Karpas-422 (cell line): Measurements from ENCODE around the gene EFCAB10. TPM values are rescaled to one million over a fixed set of nuclear protein-coding genes. Genes with fewer than 3 reads are reported as not detected.
"Not testable (repeated sequence)": the region's sequence is repeated elsewhere in the genome, so short reads cannot be mapped to it uniquely, and the experiment has no call there.

Experiments
- DNase-seq: peaks from one replicate; pipeline ENCODE4 v3.0.0-alpha.2; 2015
- H2AFZ ChIP-seq: fragments of 200-600 bp; sonication (generic); 2 replicates; pipeline ENCODE4 v1.6.1; 2014; ENCODE audit warnings: antibody characterized with exemption, low read length, mixed read lengths
- H3K27ac ChIP-seq: fragments of 200-600 bp; sonication (generic); 2 replicates; pipeline ENCODE4 v1.5.1; 2014; ENCODE audit warnings: mild to moderate bottlenecking, low read length, moderate library complexity
- H3K27me3 ChIP-seq: fragments of 200-600 bp; sonication (generic); 2 replicates; pipeline ENCODE4 v1.6.1; 2014; ENCODE audit warnings: low read length, mixed read lengths
- H3K36me3 ChIP-seq: fragments of 200-600 bp; sonication (generic); 2 replicates; pipeline ENCODE4 v1.6.1; 2014; ENCODE audit warnings: low read length, mixed read lengths; ENCODE audit not compliant: insufficient read depth
- H3K4me1 ChIP-seq: fragments of 200-600 bp; sonication (generic); 2 replicates; pipeline ENCODE4 v1.6.1; 2014; ENCODE audit warnings: mild to moderate bottlenecking, low read length, mixed read lengths
- H3K4me2 ChIP-seq: fragments of 200-600 bp; sonication (generic); 2 replicates; pipeline ENCODE4 v1.6.1; 2014; ENCODE audit warnings: low read length, low read depth, mild to moderate bottlenecking; ENCODE audit not compliant: poor library complexity, severe bottlenecking
- H3K4me3 ChIP-seq: fragments of 200-600 bp; sonication (generic); 2 replicates; pipeline ENCODE4 v1.5.1; 2014; ENCODE audit warnings: mild to moderate bottlenecking, antibody characterized with exemption, low read length, mixed read lengths
- H3K79me2 ChIP-seq: fragments of 200-600 bp; sonication (generic); 2 replicates; pipeline ENCODE4 v1.6.1; 2014; ENCODE audit warnings: mild to moderate bottlenecking, low read length, mixed read lengths
- H3K9ac ChIP-seq: fragments of 200-600 bp; sonication (generic); 2 replicates; pipeline ENCODE4 v1.6.0; 2014; ENCODE audit warnings: low read length
- H3K9me2 ChIP-seq: fragments of 200-600 bp; sonication (generic), shearing (Covaris generic); replicated peaks from 2 replicates; pipeline ENCODE4 v1.6.0; 2014; ENCODE audit warnings: mild to moderate bottlenecking, low read length, moderate library complexity; ENCODE audit not compliant: insufficient read depth
- H3K9me3 ChIP-seq: fragments of 300-700, 200-600 bp; sonication (generic); 2 replicates; pipeline ENCODE4 v1.6.1; 2014; ENCODE audit warnings: low read length, mixed read lengths
- H4K20me1 ChIP-seq: fragments of 200-600 bp; sonication (generic); 2 replicates; pipeline ENCODE4 v1.6.1; 2014; ENCODE audit warnings: mild to moderate bottlenecking, antibody characterized with exemption, low read length, low read depth; ENCODE audit not compliant: insufficient read depth
- total RNA-seq: library from RNA; depleted of rRNA; stranded (reverse); fragments of >200 nt; shearing (Covaris generic); gene quantifications from 2 replicates; pipeline ENCODE4 v1.2.3, GENCODE V29; 2014; ENCODE audit warnings: low replicate concordance

The EFCAB10 gene
- total RNA-seq, 1 experiment from 2014 or later = not detected

GRCh38 chr7:105602325-105603305 is 21.3 kb upstream of the EFCAB10 start:
- H4K20me1 ChIP-seq = no peaks in the 10 kb centered on the region
- no peak overlapping the region for H2AFZ ChIP-seq
- no peak overlapping the region for H3K27ac ChIP-seq
- DNase-seq = no peak
- no peak overlapping the region for H3K4me3 ChIP-seq
- no peaks in the 10 kb centered on the region for H3K4me1 ChIP-seq
- no peaks in the 10 kb centered on the region for H3K9me3 ChIP-seq
- no peaks in the 10 kb centered on the region for H3K9me2 ChIP-seq
- H3K4me2 ChIP-seq = no peak overlapping the region
- H3K9ac ChIP-seq = no peak overlapping the region
- no peaks in the 10 kb centered on the region for H3K79me2 ChIP-seq
- H3K27me3 ChIP-seq = no peaks in the 10 kb centered on the region
- H3K36me3 ChIP-seq = no peaks in the 10 kb centered on the region

GRCh38 chr7:105600720-105601550 is 19.6 kb upstream of the EFCAB10 start:
- no peak overlapping the region for H3K27ac ChIP-seq
- no peak overlapping the region for H3K9ac ChIP-seq
- no peak overlapping the region for H2AFZ ChIP-seq

GRCh38 chr7:105599551-105599950 is 18.3 kb upstream of the EFCAB10 start:
- Histone ChIP-seq H3K9me2 (no peaks in the 10 kb centered on the region), H2AFZ (no peak overlapping the region), H3K9ac (no peak overlapping the region), H3K4me1 (no peaks in the 10 kb centered on the region), H3K27ac (no peak overlapping the region), H3K36me3 (no peaks in the 10 kb centered on the region), H3K4me2 (no peak overlapping the region), H3K4me3 (no peak overlapping the region), H3K79me2 (no peaks in the 10 kb centered on the region), H3K27me3 (no peaks in the 10 kb centered on the region), H4K20me1 (no peaks in the 10 kb centered on the region), H3K9me3 (no peaks in the 10 kb centered on the region)
- no peak for DNase-seq

More at GRCh38 chr7:105600720-105601550, 19.6 kb upstream of the EFCAB10 start:
- H3K4me1 ChIP-seq = no peaks in the 10 kb centered on the region
- no peaks in the 10 kb centered on the region for H3K79me2 ChIP-seq
- no peak for DNase-seq
- H3K4me3 ChIP-seq = no peak overlapping the region
- H3K4me2 ChIP-seq = no peak overlapping the region
- no peaks in the 10 kb centered on the region for H3K9me2 ChIP-seq
- no peaks in the 10 kb centered on the region for H3K36me3 ChIP-seq
- H3K9me3 ChIP-seq = no peaks in the 10 kb centered on the region
- no peaks in the 10 kb centered on the region for H4K20me1 ChIP-seq
- H3K27me3 ChIP-seq = no peaks in the 10 kb centered on the region

GRCh38 chr7:105599080-105599479 is 17.8 kb upstream of the EFCAB10 start:
- not testable (repeated sequence) for H3K4me2 ChIP-seq, H4K20me1 ChIP-seq, H3K9ac ChIP-seq, DNase-seq, H3K9me2 ChIP-seq, H3K79me2 ChIP-seq, H3K27me3 ChIP-seq, H3K27ac ChIP-seq, H3K9me3 ChIP-seq, H3K36me3 ChIP-seq, H2AFZ ChIP-seq, H3K4me3 ChIP-seq, H3K4me1 ChIP-seq

DNA sequence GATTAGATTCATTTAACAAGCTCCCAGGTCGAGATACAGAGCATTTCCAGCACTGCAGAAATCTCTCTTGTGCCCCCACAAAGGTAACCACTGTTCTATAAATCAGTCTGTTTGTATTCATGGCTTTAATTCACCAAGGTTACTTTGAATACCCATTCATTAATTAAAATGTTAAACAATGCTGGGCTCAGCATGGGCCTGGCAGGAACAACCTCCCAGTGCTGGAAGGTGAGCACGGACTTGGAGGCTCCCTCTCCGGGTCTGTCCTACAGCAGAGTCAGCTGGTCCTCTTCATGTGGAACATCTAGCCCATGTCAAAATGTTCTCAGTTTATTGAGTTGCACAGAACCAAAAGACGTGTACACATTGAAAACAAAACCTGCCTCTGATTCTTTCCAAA is 15.6 kb upstream of the EFCAB10 start:
- H3K4me2 ChIP-seq = no peak overlapping the region
- no peak overlapping the region for H3K4me3 ChIP-seq
- H2AFZ ChIP-seq = no peak overlapping the region
- H3K27ac ChIP-seq = no peak overlapping the region
- H3K36me3 ChIP-seq = no peaks in the 10 kb centered on the region
- no peaks in the 10 kb centered on the region; the same call in 1 of the 2 replicates for H3K4me1 ChIP-seq
- H3K9me2 ChIP-seq = no peaks in the 10 kb centered on the region
- no peaks in the 10 kb centered on the region for H3K27me3 ChIP-seq
- DNase-seq = no peak
- no peaks in the 10 kb centered on the region for H3K9me3 ChIP-seq
- no peaks in the 10 kb centered on the region for H4K20me1 ChIP-seq
- H3K9ac ChIP-seq = no peak overlapping the region
- H3K79me2 ChIP-seq = no peaks in the 10 kb centered on the region

DNA sequence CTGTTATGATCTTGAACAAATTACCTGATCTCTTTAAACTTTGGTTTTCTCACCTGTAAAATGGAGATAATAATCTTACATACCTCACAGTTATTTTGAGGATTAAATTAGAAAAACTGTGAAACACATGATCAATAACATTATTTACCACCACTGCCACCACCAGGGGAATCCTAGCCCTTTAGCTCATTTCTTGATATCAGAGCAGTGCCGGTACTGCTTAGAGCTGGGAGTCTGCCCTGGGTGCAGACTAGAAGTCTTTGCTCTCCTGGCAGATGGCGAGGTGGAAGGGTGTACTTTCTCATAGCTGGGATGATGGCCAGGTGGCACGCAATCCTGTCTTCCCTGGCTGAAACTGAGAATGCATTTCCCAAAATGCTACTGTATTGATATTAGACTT is 12.7 kb upstream of the EFCAB10 start:
- H3K27me3 ChIP-seq = no peaks in the 10 kb centered on the region
- no peak overlapping the region for H3K9ac ChIP-seq
- no peak overlapping the region for H3K4me2 ChIP-seq
- H3K27ac ChIP-seq = no peak overlapping the region
- no peaks in the 10 kb centered on the region for H4K20me1 ChIP-seq
- no peak for DNase-seq
- no peaks in the 10 kb centered on the region for H3K79me2 ChIP-seq
- no peaks in the 10 kb centered on the region for H3K9me2 ChIP-seq
- no peak overlapping the region for H3K4me3 ChIP-seq
- no peaks in the 10 kb centered on the region for H3K36me3 ChIP-seq
- no peaks in the 10 kb centered on the region; the same call in 1 of the 2 replicates for H3K4me1 ChIP-seq
- no peak overlapping the region for H2AFZ ChIP-seq
- H3K9me3 ChIP-seq = no peaks in the 10 kb centered on the region

DNA sequence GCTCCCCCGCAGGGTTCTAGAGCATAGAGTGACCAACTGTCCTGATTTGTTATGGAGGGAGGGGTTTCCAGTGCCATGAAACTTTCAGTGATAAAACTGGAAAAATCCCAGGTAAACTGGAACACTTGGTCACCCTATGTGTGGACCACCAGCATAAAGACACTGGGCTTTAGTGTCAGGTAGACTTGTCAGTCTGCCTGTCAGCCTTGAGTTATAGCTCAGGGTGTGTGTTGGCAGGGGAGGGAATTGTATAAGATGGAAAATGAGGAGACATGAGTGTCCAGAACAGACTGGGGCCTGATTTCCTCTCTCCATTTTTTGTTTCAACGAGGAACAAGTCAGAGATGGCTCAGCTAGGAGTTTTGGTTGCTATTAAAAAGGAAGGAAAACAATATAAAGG is 10.2 kb upstream of the EFCAB10 start:
- Histone ChIP-seq H3K36me3 (no peaks in the 10 kb centered on the region), H3K27me3 (no peaks in the 10 kb centered on the region), H4K20me1 (no peaks in the 10 kb centered on the region), H3K9me2 (no peaks in the 10 kb centered on the region), H3K4me3 (no peak overlapping the region), H3K27ac (no peak overlapping the region), H3K79me2 (no peaks in the 10 kb centered on the region), H2AFZ (no peak overlapping the region), H3K9ac (no peak overlapping the region), H3K4me1 (no peaks in the 10 kb centered on the region; the same call in 1 of the 2 replicates), H3K9me3 (no peaks in the 10 kb centered on the region), H3K4me2 (no peak overlapping the region)
- DNase-seq = no peak

DNA sequence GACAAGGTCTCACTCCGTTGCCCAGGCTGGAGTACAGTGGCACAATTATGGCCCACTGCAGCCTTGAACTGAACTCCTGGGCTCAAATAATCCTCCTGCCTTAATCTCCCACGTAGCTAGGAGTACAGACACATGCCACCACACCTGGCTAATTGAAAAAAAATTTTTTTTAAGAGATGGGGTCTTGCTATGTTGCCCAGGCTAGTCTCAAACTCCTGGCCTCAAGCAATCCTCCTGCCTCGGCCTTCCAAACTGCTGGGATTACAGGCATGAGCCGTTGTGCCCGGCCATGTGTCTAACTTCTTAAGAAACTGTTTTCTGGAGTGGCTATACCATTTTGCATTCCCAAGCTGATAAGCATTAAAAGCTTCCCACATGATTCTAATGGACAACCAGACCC is 9.5 kb upstream of the EFCAB10 start:
- DNase-seq = no peak
- no peaks in the 10 kb centered on the region; the same call in 1 of the 2 replicates for H3K4me1 ChIP-seq

More for the DNA sequence above, 9.5 kb upstream of the EFCAB10 start:
- Histone ChIP-seq H3K9me3 (no peaks in the 10 kb centered on the region), H3K27me3 (no peaks in the 10 kb centered on the region), H3K4me2 (no peak overlapping the region), H4K20me1 (no peaks in the 10 kb centered on the region), H3K9me2 (no peaks in the 10 kb centered on the region), H2AFZ (no peak overlapping the region), H3K79me2 (no peaks in the 10 kb centered on the region), H3K36me3 (no peaks in the 10 kb centered on the region), H3K4me3 (no peak overlapping the region), H3K27ac (no peak overlapping the region), H3K9ac (no peak overlapping the region)
